SK-N-MC (cell line): ENCODE results near the gene CPNE9.

Source experiments
- EZH2 ChIP-seq: fragments of 200-600 bp; sonication (generic); IDR thresholded peaks from one replicate; pipeline ENCODE4 v1.6.1; 2017; ENCODE audit warnings: antibody characterized with exemption
- POLR2AphosphoS5 ChIP-seq: IDR thresholded peaks from 2 replicates; pipeline ENCODE4 v1.6.1; 2012; ENCODE audit warnings: mild to moderate bottlenecking, low read depth, low read length, borderline replicate concordance

DNA sequence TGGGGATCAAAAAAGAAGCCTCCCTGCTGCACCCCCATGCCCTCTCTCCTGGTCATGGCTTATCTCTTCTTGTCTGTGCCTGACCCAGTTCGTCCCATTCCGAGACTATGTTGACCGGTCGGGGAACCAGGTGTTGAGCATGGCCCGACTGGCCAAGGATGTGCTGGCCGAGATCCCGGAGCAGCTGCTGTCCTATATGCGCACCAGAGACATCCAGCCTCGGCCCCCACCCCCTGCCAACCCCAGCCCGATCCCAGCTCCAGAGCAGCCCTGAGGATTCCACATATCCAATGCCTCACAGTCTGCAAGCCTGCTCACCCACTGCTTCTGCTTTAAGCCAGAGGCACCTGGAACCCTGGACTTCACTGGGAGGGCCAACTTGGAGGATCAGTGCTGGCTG is 25.8 kb downstream of the CPNE9 start:
- TF ChIP-seq POLR2AphosphoS5 (no peak), EZH2 (no peak)
